Measurements from ENCODE around the gene DNM1. TPM values are rescaled to one million over a fixed set of nuclear protein-coding genes. Genes with fewer than 3 reads are reported as not detected.

Gene DNM1
- total and polyA plus RNA-seq, 2 of the 8 experiments (the other 6 are each of a cell fraction or from before 2014, with no cell fraction given): 34.3 to 62.7 TPM

DNA sequence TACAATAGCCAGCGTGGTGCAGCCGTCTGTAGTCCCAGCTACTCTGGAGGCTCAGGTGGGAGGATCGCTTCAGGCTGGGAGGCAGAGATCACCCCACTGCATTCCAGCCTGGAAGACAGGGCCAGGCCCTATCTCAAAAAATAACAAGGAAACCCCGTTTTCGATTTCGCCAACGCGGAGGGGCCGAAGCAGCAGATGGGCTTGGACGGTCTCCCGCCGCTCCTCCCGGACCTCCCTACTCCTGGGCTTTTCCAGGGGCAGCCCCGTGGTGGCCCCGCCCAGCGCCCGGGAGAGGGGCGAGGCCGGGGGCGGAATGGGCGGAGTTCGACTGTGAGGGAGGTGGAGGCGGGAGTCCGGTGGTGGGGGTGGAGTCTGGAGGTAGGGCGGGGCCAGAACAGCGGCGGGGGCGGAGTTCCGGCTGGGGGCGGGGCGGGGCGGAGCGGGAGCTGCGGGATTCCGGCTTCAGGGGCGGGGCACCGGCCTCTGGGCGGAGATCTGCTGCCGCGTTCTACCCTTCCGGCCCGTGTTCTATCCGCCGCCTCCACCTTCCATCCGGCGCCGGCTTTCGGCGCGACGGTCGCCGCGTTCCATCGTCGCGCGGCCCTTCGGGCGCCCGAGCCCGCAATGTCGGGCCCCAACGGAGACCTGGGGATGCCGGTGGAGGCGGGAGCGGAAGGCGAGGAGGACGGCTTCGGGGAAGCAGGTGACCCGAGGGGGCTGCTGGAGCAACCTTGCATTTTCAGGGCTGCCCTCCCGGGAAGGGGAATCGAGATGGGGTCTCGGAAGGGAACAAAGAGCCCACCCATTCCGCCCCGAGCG lies 43.2 kb upstream of the DNM1 start, which contains the start of gene BBLN (continued):
- TF ChIP-seq CTBP2 (IDR thresholded peaks at IDR 0.05; ENCODE audit: borderline replicate concordance, insufficient read depth, insufficient read length, low read length) (no peak), ZNF274 (IDR thresholded peaks at IDR 0.05; ENCODE audit: borderline replicate concordance, extremely low read depth, low read length) (no peak), RXRA (IDR thresholded peaks at IDR 0.05; ENCODE audit: insufficient read depth, low read depth, low read length) (no peak), BCL11A (IDR thresholded peaks at IDR 0.05; ENCODE audit: low read depth in 2 of 2, low read length in 2 of 2) (no peak), CBX5 (IDR thresholded peaks at IDR 0.05; ENCODE audit: low read depth, low read length) (no peak)
